BLaER1 treated with 17β-estradiol and CSF1 and Interleukin-3, amounts not matched to agents 10 nM and 100 nM (cell line): ENCODE measurements around the gene TRIM40.

Experiments used
- H3K27ac ChIP-seq, 11 experiments: shearing (Covaris generic); formaldehyde crosslinking; 2 replicates each; pipeline ENCODE4 v1.8.1; 2022
- H3K27me3 ChIP-seq, 11 experiments: shearing (Covaris generic); formaldehyde crosslinking; 2 replicates each; pipeline ENCODE4 v1.8.1; 2022
- H3K36me3 ChIP-seq, 11 experiments: shearing (Covaris generic); formaldehyde crosslinking; 2 replicates each; pipeline ENCODE4 v1.8.1; 2022
- H3K4me1 ChIP-seq, 10 experiments: shearing (Covaris generic); formaldehyde crosslinking; 2 replicates each; pipeline ENCODE4 v1.8.1; 2022
- H3K4me2 ChIP-seq, 11 experiments: shearing (Covaris generic); formaldehyde crosslinking; 2 replicates each; pipeline ENCODE4 v1.8.1; 2022
- H3K4me3 ChIP-seq, 10 experiments: shearing (Covaris generic); formaldehyde crosslinking; 2 replicates each; pipeline ENCODE4 v1.8.1; 2022
- H3K9ac ChIP-seq, 11 experiments: shearing (Covaris generic); formaldehyde crosslinking; 2 replicates each; pipeline ENCODE4 v1.8.1; 2022
- H3K9me3 ChIP-seq, 11 experiments: shearing (Covaris generic); formaldehyde crosslinking; replicated peaks in 1 of 11; 2 replicates each; pipeline ENCODE4 v1.8.1; 2022
- H4K20me1 ChIP-seq, 11 experiments: shearing (Covaris generic); formaldehyde crosslinking; 2 replicates each; pipeline ENCODE4 v1.8.1; 2022
- Cebpa-rat ChIP-seq, 11 experiments: shearing (Covaris generic); IDR thresholded peaks; 2 replicates each; pipeline ENCODE4 v1.8.1; 2022

TRIM40 gene

GRCh38 chr6:30142665-30143064, 6.7 kb downstream of the TRIM40 start:
- Histone ChIP-seq H3K36me3 (no peaks in the 10 kb centered on the region), H3K4me2 (no peak overlapping the region), H3K4me1 (peaks cover 0 to 13% (median 9%) of the 10 kb centered on the region in 10 experiments; a peak in 12 of 20 replicates), H4K20me1 (no peaks in the 10 kb centered on the region), H3K9me3 (no peaks in the 10 kb centered on the region), H3K27ac (no peak overlapping the region), H3K27me3 (no peaks in the 10 kb centered on the region), H3K4me3 (no peak overlapping the region), H3K9ac (no peak overlapping the region)
- TF ChIP-seq Cebpa-rat (IDR thresholded peaks at IDR 0.05): no peak

GRCh38 chr6:30143780-30144179, 7.8 kb downstream of the TRIM40 start:
- no peaks in the 10 kb centered on the region for H4K20me1 ChIP-seq
- no peak overlapping the region for H3K4me3 ChIP-seq
- H3K9ac ChIP-seq: no peak overlapping the region
- H3K4me2 ChIP-seq: no peak overlapping the region
- peaks cover 0 to 16% (median 10%) of the 10 kb centered on the region in 10 experiments; a peak in 12 of 20 replicates for H3K4me1 ChIP-seq
- H3K27ac ChIP-seq: no peak overlapping the region
- H3K27me3 ChIP-seq: no peaks in the 10 kb centered on the region
- H3K9me3 ChIP-seq: no peaks in the 10 kb centered on the region
- no peaks in the 10 kb centered on the region for H3K36me3 ChIP-seq
- no peak for TF ChIP-seq Cebpa-rat (IDR thresholded peaks at IDR 0.05)

- no peak overlapping the region for H3K9ac ChIP-seq
- no peaks in the 10 kb centered on the region for H3K9me3 ChIP-seq
- no peak overlapping the region for H3K4me3 ChIP-seq
- no peak overlapping the region for H3K4me2 ChIP-seq
- H3K27me3 ChIP-seq: no peaks in the 10 kb centered on the region
- no peak for TF ChIP-seq Cebpa-rat (IDR thresholded peaks at IDR 0.05)
- no peaks in the 10 kb centered on the region for H3K36me3 ChIP-seq
- peaks cover 0 to 16% (median 10%) of the 10 kb centered on the region in 10 experiments; a peak in 15 of 20 replicates for H3K4me1 ChIP-seq
- H4K20me1 ChIP-seq: no peaks in the 10 kb centered on the region
- H3K27ac ChIP-seq: no peak overlapping the region
Measured at GRCh38 chr6:30144811-30145210, 8.9 kb downstream of the TRIM40 start.

- TF ChIP-seq Cebpa-rat (IDR thresholded peaks at IDR 0.05): no peak
- Histone ChIP-seq H3K27ac (no peak overlapping the region), H3K9ac (no peak overlapping the region), H4K20me1 (no peaks in the 10 kb centered on the region), H3K9me3 (no peaks in the 10 kb centered on the region), H3K4me1 (peaks cover 10 to 20% (median 13%) of the 10 kb centered on the region in 10 experiments; a peak in 17 of 20 replicates), H3K36me3 (no peaks in the 10 kb centered on the region), H3K4me3 (no peak overlapping the region), H3K4me2 (no peak overlapping the region), H3K27me3 (no peaks in the 10 kb centered on the region)
Measured at GRCh38 chr6:30145818-30146217, 9.9 kb downstream of the TRIM40 start.

GRCh38 chr6:30147096-30147495, 11.2 kb downstream of the TRIM40 start:
- Histone ChIP-seq H3K9me3 (no peaks in the 10 kb centered on the region), H3K27me3 (no peaks in the 10 kb centered on the region), H3K4me3 (no peak overlapping the region), H3K4me1 (peaks cover 13 to 26% (median 17%) of the 10 kb centered on the region in 10 experiments; a peak in 19 of 20 replicates), H3K36me3 (no peaks in the 10 kb centered on the region), H3K4me2 (peak overlapping the region in 8 of 11 experiments; percentile 22 to 61 (median 46); a peak in 15 of 22 replicates), H4K20me1 (no peaks in the 10 kb centered on the region), H3K27ac (no peak overlapping the region), H3K9ac (no peak overlapping the region)
- TF ChIP-seq Cebpa-rat (IDR thresholded peaks at IDR 0.05): no peak

GRCh38 chr6:30149234-30149633, 13.3 kb downstream of the TRIM40 start:
- peak overlapping the region in 2 of 11 experiments; percentile 12 to 47; a peak in 3 of 22 replicates for H3K4me2 ChIP-seq
- no peaks in the 10 kb centered on the region for H4K20me1 ChIP-seq
- H3K4me3 ChIP-seq: no peak overlapping the region
- no peak for TF ChIP-seq Cebpa-rat (IDR thresholded peaks at IDR 0.05)
- no peak overlapping the region for H3K9ac ChIP-seq
- no peaks in the 10 kb centered on the region for H3K9me3 ChIP-seq
- no peaks in the 10 kb centered on the region for H3K27me3 ChIP-seq
- no peak overlapping the region for H3K27ac ChIP-seq
- H3K36me3 ChIP-seq: no peaks in the 10 kb centered on the region
- H3K4me1 ChIP-seq: peaks cover 13 to 26% (median 17%) of the 10 kb centered on the region in 10 experiments; a peak in 19 of 20 replicates

- H3K27ac ChIP-seq: no peak overlapping the region
Measured at GRCh38 chr6:30149858-30150550, 14.1 kb downstream of the TRIM40 start.

GRCh38 chr6:30150671-30151395, 14.9 kb downstream of the TRIM40 start:
- Histone ChIP-seq H3K4me1 (peaks cover 13 to 26% (median 17%) of the 10 kb centered on the region in 10 experiments; a peak in 19 of 20 replicates), H3K27me3 (no peaks in the 10 kb centered on the region), H3K36me3 (no peaks in the 10 kb centered on the region), H4K20me1 (no peaks in the 10 kb centered on the region), H3K4me2 (peak overlapping the region in 6 of 11 experiments; percentile 20 to 63 (median 44); a peak in 7 of 22 replicates), H3K27ac (no peak overlapping the region), H3K9ac (no peak overlapping the region), H3K9me3 (no peaks in the 10 kb centered on the region), H3K4me3 (no peak overlapping the region)
- TF ChIP-seq Cebpa-rat (IDR thresholded peaks at IDR 0.05): no peak

More at GRCh38 chr6:30149858-30150550, 14.1 kb downstream of the TRIM40 start:
- H3K4me3 ChIP-seq: no peak overlapping the region
- no peaks in the 10 kb centered on the region for H4K20me1 ChIP-seq
- no peaks in the 10 kb centered on the region for H3K27me3 ChIP-seq
- TF ChIP-seq Cebpa-rat (IDR thresholded peaks at IDR 0.05): no peak
- H3K4me1 ChIP-seq: peaks cover 13 to 26% (median 17%) of the 10 kb centered on the region in 10 experiments; a peak in 19 of 20 replicates
- no peaks in the 10 kb centered on the region for H3K36me3 ChIP-seq
- H3K4me2 ChIP-seq: peak overlapping the region in 5 of 11 experiments; percentile 25 to 63 (median 40); a peak in 8 of 22 replicates
- no peak overlapping the region for H3K9ac ChIP-seq
- H3K9me3 ChIP-seq: no peaks in the 10 kb centered on the region

GRCh38 chr6:30151580-30151979, 15.6 kb downstream of the TRIM40 start:
- Histone ChIP-seq H3K27me3 (no peaks in the 10 kb centered on the region), H3K4me1 (peaks cover 11 to 26% (median 17%) of the 10 kb centered on the region in 10 experiments; a peak in 19 of 20 replicates), H3K36me3 (no peaks in the 10 kb centered on the region), H3K9me3 (no peaks in the 10 kb centered on the region), H4K20me1 (no peaks in the 10 kb centered on the region), H3K27ac (no peak overlapping the region), H3K4me3 (no peak overlapping the region), H3K9ac (no peak overlapping the region), H3K4me2 (peak overlapping the region in 10 of 11 experiments; percentile 6 to 63 (median 39); a peak in 14 of 22 replicates)
- TF ChIP-seq Cebpa-rat (IDR thresholded peaks at IDR 0.05): no peak
